HEK293T (cell line): ENCODE data around the gene MAGI2.
"Not testable (repeated sequence)": the region's sequence is repeated elsewhere in the genome, so short reads cannot be mapped to it uniquely, and the experiment has no call there.

Experiments
- CTCF ChIA-PET: fragments of 350-600 bp; formaldehyde crosslinking; extraction: SDS; loops from one replicate; lab custom pipeline; 2021; ENCODE audit warnings: antibody characterized with exemption, inconsistent platforms; lab: Yijun Ruan, JAX
- POLR2A ChIA-PET: fragments of 350-600 bp; formaldehyde crosslinking; extraction: SDS; loops from one replicate; lab custom pipeline; 2020; ENCODE audit warnings: antibody characterized with exemption, inconsistent platforms; lab: Yijun Ruan, JAX
- DNase-seq: peaks from one replicate; pipeline ENCODE4 v3.0.0; 2012; ENCODE audit warnings: mixed read lengths; ENCODE audit errors: extremely low spot score
- ARNT ChIP-seq: fragments of 450-650 bp; IDR thresholded peaks from 2 replicates; pipeline ENCODE4 v1.6.1; 2017; ENCODE audit warnings: mild to moderate bottlenecking
- BHLHE40 ChIP-seq: fragments of 450-650 bp; IDR thresholded peaks from 2 replicates; pipeline ENCODE4 v1.6.1; 2016; ENCODE audit warnings: mild to moderate bottlenecking, moderate library complexity, borderline replicate concordance
- CTBP1 ChIP-seq: fragments of 450-650 bp; IDR thresholded peaks from 2 replicates; pipeline ENCODE4 v1.6.1; 2016; ENCODE audit warnings: borderline replicate concordance
- ELF4 ChIP-seq: fragments of 450-650 bp; IDR thresholded peaks from 2 replicates; pipeline ENCODE4 v1.6.1; 2017; ENCODE audit warnings: antibody characterized with exemption
- FOXA1 ChIP-seq: fragments of 450-650 bp; IDR thresholded peaks from 2 replicates; pipeline ENCODE4 v1.6.1; 2016; ENCODE audit warnings: mild to moderate bottlenecking
- FOXK2 ChIP-seq: fragments of 450-650 bp; IDR thresholded peaks from 2 replicates; pipeline ENCODE4 v1.6.1; 2016; ENCODE audit warnings: mild to moderate bottlenecking
- FOXM1 ChIP-seq: fragments of 450-650 bp; IDR thresholded peaks from 2 replicates; pipeline ENCODE4 v1.6.1; 2017; ENCODE audit warnings: mild to moderate bottlenecking, borderline replicate concordance
- HDGF ChIP-seq: fragments of 450-650 bp; IDR thresholded peaks from 2 replicates; pipeline ENCODE4 v1.6.1; 2017; ENCODE audit warnings: antibody characterized with exemption, borderline replicate concordance
- L3MBTL2 ChIP-seq: fragments of 450-650 bp; conservative IDR thresholded peaks from 2 replicates; pipeline ENCODE4 v1.6.1; 2016; ENCODE audit warnings: mild to moderate bottlenecking
- LEF1 ChIP-seq: fragments of 450-650 bp; IDR thresholded peaks from 2 replicates; pipeline ENCODE4 v1.6.1; 2017; ENCODE audit warnings: mild to moderate bottlenecking, borderline replicate concordance
- NFRKB ChIP-seq: fragments of 450-650 bp; IDR thresholded peaks from 2 replicates; pipeline ENCODE4 v1.6.1; 2016; ENCODE audit warnings: mild to moderate bottlenecking, moderate library complexity
- PKNOX1 ChIP-seq: fragments of 450-650 bp; IDR thresholded peaks from 2 replicates; pipeline ENCODE4 v1.6.1; 2016
- SP1 ChIP-seq: fragments of 450-650 bp; IDR thresholded peaks from 2 replicates; pipeline ENCODE4 v1.6.1; 2017
- SUZ12 ChIP-seq: fragments of 450-650 bp; IDR thresholded peaks from 2 replicates; pipeline ENCODE4 v1.6.1; 2016; ENCODE audit warnings: mild to moderate bottlenecking
- TARDBP ChIP-seq: fragments of 450-650 bp; IDR thresholded peaks from 2 replicates; pipeline ENCODE4 v1.6.1; 2016
- ZNF384 ChIP-seq: fragments of 450-650 bp; IDR thresholded peaks from 2 replicates; pipeline ENCODE4 v1.6.1; 2016

Gene MAGI2

GRCh38 chr7:78970440-78970916 is 483.0 kb downstream of the MAGI2 start:
- ChIA-PET CTCF (no interaction called here), POLR2A (no interaction called here)
- no peak for DNase-seq
- TF ChIP-seq PKNOX1 (no peak), SP1 (no peak), L3MBTL2 (no peak), FOXM1 (no peak), TARDBP (no peak), FOXA1 (no peak), ZNF384 (no peak), BHLHE40 (no peak), HDGF (no peak), LEF1 (no peak), ARNT (no peak), SUZ12 (no peak), NFRKB (no peak), FOXK2 (no peak), CTBP1 (no peak), ELF4 (no peak)

GRCh38 chr7:78968951-78969350 is 484.5 kb downstream of the MAGI2 start:
- ChIA-PET CTCF (no interaction called here), POLR2A (no interaction called here)
- no peak for DNase-seq
- TF ChIP-seq SUZ12 (no peak), FOXK2 (no peak), FOXA1 (no peak), BHLHE40 (no peak), HDGF (no peak), ZNF384 (no peak), TARDBP (no peak), ARNT (no peak), ELF4 (no peak)

- CTCF ChIA-PET, DNase-seq, POLR2A ChIA-PET: not testable (repeated sequence)
Measured at GRCh38 chr7:78967561-78967960, 485.9 kb downstream of the MAGI2 start.

GRCh38 chr7:78967046-78967445 is 486.4 kb downstream of the MAGI2 start:
- CTCF ChIA-PET = no interaction called here
- TF ChIP-seq LEF1 (no peak), CTBP1 (no peak), L3MBTL2 (no peak)
- DNase-seq = no peak
- POLR2A ChIA-PET = no interaction called here

- ChIA-PET POLR2A (no interaction called here), CTCF (interaction anchor here (0.6 kb wide), 1 partner anchor 77 kb away, joined by 4 read pairs; no protein-coding TSS in a partner anchor)
- DNase-seq = no peak
- no peak for TF ChIP-seq CTBP1
- TF ChIP-seq SP1 = no peak
- no peak for TF ChIP-seq ZNF384
- no peak for TF ChIP-seq ELF4
- no peak for TF ChIP-seq LEF1
- TF ChIP-seq HDGF = no peak
- no peak for TF ChIP-seq ARNT
- no peak for TF ChIP-seq TARDBP
- no peak for TF ChIP-seq BHLHE40
- TF ChIP-seq SUZ12 = no peak
- TF ChIP-seq PKNOX1 = no peak
- no peak for TF ChIP-seq FOXM1
- TF ChIP-seq L3MBTL2 = no peak
- no peak for TF ChIP-seq FOXA1
- TF ChIP-seq FOXK2 = no peak
Measured at GRCh38 chr7:78959477-78959876, 494.0 kb downstream of the MAGI2 start.

- no peak for DNase-seq
- TF ChIP-seq CTBP1 = no peak
- TF ChIP-seq FOXA1 = no peak
- no peak for TF ChIP-seq TARDBP
- no peak for TF ChIP-seq FOXK2
- no peak for TF ChIP-seq SUZ12
- no peak for TF ChIP-seq SP1
- no peak for TF ChIP-seq ELF4
- TF ChIP-seq BHLHE40 = no peak
- TF ChIP-seq FOXM1 = no peak
- no peak for TF ChIP-seq PKNOX1
- TF ChIP-seq HDGF = no peak
- ChIA-PET CTCF (no interaction called here), POLR2A (no interaction called here)
Measured at GRCh38 chr7:78955329-78955728, 498.1 kb downstream of the MAGI2 start.

- CTCF ChIA-PET = no interaction called here
- POLR2A ChIA-PET = no interaction called here
Measured at GRCh38 chr7:78953726-78954363, 499.6 kb downstream of the MAGI2 start.

More at GRCh38 chr7:78953726-78954363, 499.6 kb downstream of the MAGI2 start:
- no peak for DNase-seq
- TF ChIP-seq FOXA1 (no peak), CTBP1 (no peak), LEF1 (no peak), HDGF (no peak), ARNT (no peak), FOXK2 (no peak), SUZ12 (no peak), ZNF384 (no peak)
